Subcutaneous adipose tissue (tissue), 4 donors: ENCODE data around the gene KIF26B. TPM values are rescaled to one million over a fixed set of nuclear protein-coding genes. Genes with fewer than 3 reads are reported as not detected.

Experiments used
- CTCF ChIP-seq: fragments of 450-650 bp; IDR thresholded peaks from one replicate; pipeline ENCODE4 v1.5.1; 2016; ENCODE audit warnings: low read depth, mild to moderate bottlenecking, control low read depth, antibody characterized with exemption, moderate library complexity
- total RNA-seq, 4 donors: library from RNA; depleted of rRNA; stranded (reverse); fragments of >200 nt; gene quantifications; one replicate each; pipeline ENCODE4 v1.1.0, GENCODE V29; 2016

Gene KIF26B
- total RNA-seq, 4 donors from 2014 or later: under 0.01 to 0.16 (median under 0.01) TPM

GRCh38 chr1:245209658-245210435, 55.1 kb downstream of the KIF26B start:
- no peak for TF ChIP-seq CTCF

GRCh38 chr1:245211035-245211749, 56.4 kb downstream of the KIF26B start:
- TF ChIP-seq CTCF: no peak

- TF ChIP-seq CTCF: no peak
Measured at GRCh38 chr1:245211761-245212160, 57.0 kb downstream of the KIF26B start.

- no peak for TF ChIP-seq CTCF
Measured at GRCh38 chr1:245212221-245212710, 57.5 kb downstream of the KIF26B start.

- TF ChIP-seq CTCF: no peak
Measured at GRCh38 chr1:245213066-245213831, 58.5 kb downstream of the KIF26B start.

GRCh38 chr1:245215071-245215470, 60.3 kb downstream of the KIF26B start:
- TF ChIP-seq CTCF: no peak
